ENCODE measurements around the gene MAPKAPK2.

- TF ChIP-seq EZH2 (IDR thresholded peaks at IDR 0.05; ENCODE audit: low read length), result no peak
- no peak for TF ChIP-seq CTCF (optimal IDR thresholded peaks at IDR 0.05 in 1 of 3, IDR thresholded peaks at IDR 0.05 in 1 of 3, conservative IDR thresholded peaks at IDR 0.05 in 1 of 3; ENCODE audit: extremely low read depth in 1 of 3, insufficient read depth in 2 of 3, low read length in 3 of 3)
These were observed 22.2 kb upstream of the MAPKAPK2 start for GRCh38 chr1:206662396-206663092.
